GM12878 (cell line): Measurements from ENCODE around the gene DLG2. TPM values are rescaled to one million over a fixed set of nuclear protein-coding genes. Genes with fewer than 3 reads are reported as not detected.

Source experiments
- ATAC-seq: fragments of 200-7000 bp; cut with Tn5 transposase; 3 replicates; pipeline ENCODE4 v1.9.1; 2020; ENCODE audit warnings: mild to moderate bottlenecking, moderate library complexity
- BruUV-seq: library from RNA; stranded (reverse); fragments of 400-500 nt; replicated peaks from 2 replicates; lab custom pipeline; 2021; lab: Mats Ljungman, UMichigan
- CTCF ChIA-PET: fragments of 300-600 bp; sonication (Branson Sonifier 250); formaldehyde crosslinking; extraction: SDS; loops from one replicate; lab custom pipeline; 2021; ENCODE audit warnings: inconsistent platforms; lab: Yijun Ruan, JAX
- POLR2A ChIA-PET: fragments of 350-600 bp; formaldehyde crosslinking; extraction: SDS; loops from one replicate; lab custom pipeline; 2021; ENCODE audit warnings: inconsistent platforms; lab: Charles Lee
- RAD21 ChIA-PET: fragments of 300-600 bp; sonication (Branson Sonifier 250); formaldehyde crosslinking; loops from one replicate; lab custom pipeline; 2023; ENCODE audit warnings: antibody characterized with exemption; ENCODE audit not compliant: unreplicated experiment; lab: Charles Lee
- SMC1A ChIA-PET: fragments of 300-600 bp; sonication (Branson Sonifier 250); formaldehyde crosslinking; loops from one replicate; lab custom pipeline; 2023; ENCODE audit not compliant: unreplicated experiment, uncharacterized antibody; lab: Charles Lee
- DNase-seq: peaks from one replicate; pipeline ENCODE4 v3.0.0-alpha.2; 2011; ENCODE audit warnings: low read depth, low spot score
- FAIRE-seq: peaks from 3 replicates; lab custom pipeline; 2011; peaks lifted over from hg19 to GRCh38; lab: Jason Lieb, UNC
- H2AFZ ChIP-seq: 2 replicates; pipeline ENCODE4 v1.6.0; 2011; ENCODE audit warnings: low read depth, low read length, control low read depth; ENCODE audit not compliant: control insufficient read depth
- H3K27ac ChIP-seq: 2 replicates; pipeline ENCODE4 v1.5.1; 2011; ENCODE audit warnings: control low read depth; ENCODE audit not compliant: control insufficient read depth, insufficient read depth
- H3K27me3 ChIP-seq, 2 experiments: replicated peaks in 1 of 2; 2 replicates each; pipeline versions ENCODE4 v1.6.0 to v1.6.1; 2011; ENCODE audit warnings: low read length in 1 of 2; ENCODE audit not compliant: control insufficient read depth in 2 of 2, insufficient read depth in 2 of 2
- H3K36me3 ChIP-seq, 2 experiments: 2 replicates each; pipeline ENCODE4 v1.5.1; 2011; ENCODE audit warnings: low read length in 1 of 2; ENCODE audit not compliant: control insufficient read depth in 2 of 2, insufficient read depth in 2 of 2
- H3K4me1 ChIP-seq: 2 replicates; pipeline ENCODE4 v1.6.1; 2011; ENCODE audit warnings: mild to moderate bottlenecking, low read length, moderate library complexity, mixed read lengths; ENCODE audit not compliant: control insufficient read depth, insufficient read depth
- H3K4me2 ChIP-seq: 2 replicates; pipeline ENCODE4 v1.6.0; 2011; ENCODE audit warnings: control low read depth; ENCODE audit not compliant: control insufficient read depth, insufficient read depth
- H3K4me3 ChIP-seq: fragments of 200-600 bp; sonication (generic); 2 replicates; pipeline ENCODE4 v1.5.1; 2016
- H3K79me2 ChIP-seq: 2 replicates; pipeline ENCODE4 v1.6.0; 2011; ENCODE audit warnings: low read length; ENCODE audit not compliant: control insufficient read depth, insufficient read depth
- H3K9ac ChIP-seq: 2 replicates; pipeline ENCODE4 v1.8.0; 2011; ENCODE audit warnings: low read length, control low read depth, mixed read lengths; ENCODE audit not compliant: control insufficient read depth, insufficient read depth
- H3K9me3 ChIP-seq: replicated peaks from 3 replicates; pipeline ENCODE4 v1.5.1; 2011; ENCODE audit warnings: mild to moderate bottlenecking, low read length; ENCODE audit not compliant: control insufficient read depth, insufficient read depth
- H4K20me1 ChIP-seq: 2 replicates; pipeline ENCODE4 v1.6.0; 2011; ENCODE audit not compliant: control insufficient read depth, insufficient read depth
- BACH1 ChIP-seq: fragments of 450-650 bp; IDR thresholded peaks from 2 replicates; pipeline ENCODE4 v1.6.1; 2017; ENCODE audit warnings: mild to moderate bottlenecking, borderline replicate concordance
- BCLAF1 ChIP-seq: fragments of 450-650 bp; IDR thresholded peaks from 2 replicates; pipeline ENCODE4 v1.6.1; 2017; ENCODE audit warnings: antibody characterized with exemption, mild to moderate bottlenecking, moderate library complexity
- DPF2 ChIP-seq: fragments of 450-650 bp; IDR thresholded peaks from 2 replicates; pipeline ENCODE4 v1.6.1; 2017; ENCODE audit warnings: mild to moderate bottlenecking
- IRF4 ChIP-seq: IDR thresholded peaks from 2 replicates; pipeline ENCODE4 v1.6.1; 2011; ENCODE audit warnings: low read depth, low read length
- LARP7 ChIP-seq: fragments of 450-650 bp; IDR thresholded peaks from 2 replicates; pipeline ENCODE4 v1.6.1; 2017; ENCODE audit warnings: mild to moderate bottlenecking
- MEF2B ChIP-seq: fragments of 450-650 bp; IDR thresholded peaks from 2 replicates; pipeline ENCODE4 v1.6.1; 2018; ENCODE audit warnings: mild to moderate bottlenecking, moderate library complexity; ENCODE audit not compliant: partially characterized antibody, poor library complexity, severe bottlenecking
- MYC ChIP-seq: IDR thresholded peaks from 2 replicates; pipeline ENCODE4 v1.6.1; 2011; ENCODE audit warnings: mild to moderate bottlenecking, low read length, moderate library complexity, inconsistent platforms; ENCODE audit not compliant: insufficient read depth, insufficient replicate concordance, insufficient read length, severe bottlenecking
- NRF1 ChIP-seq: conservative IDR thresholded peaks from 2 replicates; pipeline ENCODE4 v1.6.1; 2011; ENCODE audit warnings: mild to moderate bottlenecking, low read depth, low read length, improper control_type of control experiment
- PBX3 ChIP-seq: IDR thresholded peaks from 2 replicates; pipeline ENCODE4 v1.6.1; 2011; ENCODE audit warnings: mild to moderate bottlenecking, low read depth, low read length, moderate library complexity; ENCODE audit not compliant: insufficient replicate concordance
- PML ChIP-seq: IDR thresholded peaks from 2 replicates; pipeline ENCODE4 v1.6.1; 2012; ENCODE audit warnings: low read length, inconsistent platforms
- RUNX3 ChIP-seq: IDR thresholded peaks from 2 replicates; pipeline ENCODE4 v1.6.1; 2012; ENCODE audit warnings: low read length, inconsistent platforms
- STAT3 ChIP-seq: IDR thresholded peaks from 2 replicates; pipeline ENCODE4 v1.6.1; 2011; ENCODE audit warnings: low read depth, low read length, improper control_type of control experiment
- TARDBP ChIP-seq: IDR thresholded peaks from 2 replicates; pipeline ENCODE4 v1.6.1; 2016; ENCODE audit warnings: borderline replicate concordance
- WGBS: methylation state at CpG from one replicate; pipeline ENCODE4 v1.1.6; 2016; ENCODE audit warnings: low lambda C conversion rate; ENCODE audit not compliant: insufficient replicate concordance, insufficient coverage; ENCODE audit errors: missing lambda C conversion rate; 5-methylcytosine and 5-hydroxymethylcytosine counted together
- in situ Hi-C: fragments of 300-500 bp; cut with MboI; formaldehyde crosslinking; loops from 9 replicates; pipeline ENCODE4 v1.14.3; 2018; ENCODE audit warnings: mixed read lengths
- intact Hi-C: fragments of 100-400 bp; cut with micrococcal nuclease; formaldehyde crosslinking; loops from one replicate; pipeline ENCODE4 v1.14.2; 2022; ENCODE audit not compliant: unreplicated experiment
- polyA plus RNA-seq, 11 experiments: library from polyadenylated mRNA; depleted of rRNA in 4 of 11; unstranded in 6 of 11; stranded (reverse) in 5 of 11; fragments of >200 nt; fragmentation: Nextera tagmentation in 4 of 11; fragmentation: Illumina TruSeq in 1 of 11; extraction: Ambion mirVana in 4 of 11; extraction: Trizol in 1 of 11; gene quantifications; 1 replicate in 1 of 11; 2 replicates in 10 of 11; pipeline versions ENCODE4 v1.2.1 to v1.2.3, GENCODE V29; 2011 to 2016; ENCODE audit warnings: inconsistent platforms in 2 of 11, missing spikeins in 2 of 11, low read depth in 1 of 11
- total RNA-seq, 4 experiments: library from RNA; depleted of rRNA in 3 of 4; stranded (reverse); fragments of >200 nt in 3 of 4; fragmentation: Illumina TruSeq in 1 of 4; extraction: Trizol in 1 of 4; gene quantifications; 2 replicates each; pipeline versions ENCODE4 v1.2.1 to v1.2.3, GENCODE V29; 2013 to 2021

DLG2 gene
- total and polyA plus RNA-seq, 10 of the 15 experiments (the other 5 are each of a cell fraction or from before 2014, with no cell fraction given): 0.09 to 0.98 (median 0.35) TPM

GRCh38 chr11:85299258-85299942, 327.7 kb downstream of the DLG2 start:
- ChIA-PET RAD21 (no interaction called here), CTCF (no interaction called here), SMC1A (no interaction called here), POLR2A (no interaction called here)
- DNase-seq (no peak), ATAC-seq (no peak), FAIRE-seq (no peak)
- H3K9ac ChIP-seq: no peak overlapping the region
- H3K27me3 ChIP-seq: no peaks in the 10 kb centered on the region
- no peak overlapping the region for H3K4me3 ChIP-seq
- no peak overlapping the region for H3K4me2 ChIP-seq
- TF ChIP-seq BACH1 (0 out of 2 replicates have a peak, but pooled peaks have one; percentile 25), IRF4 (no peak), PBX3 (no peak), MEF2B (no peak)
- no peaks in the 10 kb centered on the region for H3K9me3 ChIP-seq
- H3K27ac ChIP-seq: no peak overlapping the region
- in situ Hi-C loops (no loop called here), intact Hi-C loops (no loop called here)
- no peaks in the 10 kb centered on the region for H3K79me2 ChIP-seq
- H3K36me3 ChIP-seq: no peaks in the 10 kb centered on the region
- H3K4me1 ChIP-seq: no peaks in the 10 kb centered on the region
- BruUV-seq: no TSS peak
- no peak overlapping the region for H2AFZ ChIP-seq
- 5% methylated on average over 1 of the region's 1 CpG for WGBS
- no peaks in the 10 kb centered on the region for H4K20me1 ChIP-seq

- Histone ChIP-seq H3K27me3 (no peaks in the 10 kb centered on the region), H3K4me1 (no peaks in the 10 kb centered on the region), H3K9me3 (no peaks in the 10 kb centered on the region), H3K36me3 (no peaks in the 10 kb centered on the region), H3K79me2 (no peaks in the 10 kb centered on the region), H4K20me1 (no peaks in the 10 kb centered on the region), H3K9ac (no peak overlapping the region), H3K4me2 (no peak overlapping the region), H3K27ac (no peak overlapping the region), H2AFZ (no peak overlapping the region), H3K4me3 (no peak overlapping the region)
- no peak for DNase-seq
- WGBS: 100% methylated on average over 1 of the region's 1 CpG
- FAIRE-seq: no peak
- BruUV-seq: no TSS peak
- ChIA-PET CTCF (no interaction called here), RAD21 (no interaction called here), POLR2A (no interaction called here), SMC1A (interaction anchor here (1.1 kb wide), 1 partner anchor 12 kb away, joined by 3 read pairs; no protein-coding TSS in a partner anchor)
- intact Hi-C loops: no loop called here
- in situ Hi-C loops: no loop called here
- ATAC-seq: no peak
- TF ChIP-seq MYC (no peak), LARP7 (no peak), BCLAF1 (no peak), PML (no peak), TARDBP (no peak), DPF2 (no peak), NRF1 (no peak), RUNX3 (no peak), STAT3 (no peak)
Measured at GRCh38 chr11:85295694-85296271, 331.4 kb downstream of the DLG2 start.
